Mesothelial cell of epicardium (in vitro differentiated cells): Measurements from ENCODE around the gene CACNA1A. TPM values are rescaled to one million over a fixed set of nuclear protein-coding genes. Genes with fewer than 3 reads are reported as not detected.

Experiments
- DNase-seq, 2 experiments: peaks; one replicate each; pipeline ENCODE4 v3.0.0; 2021; ENCODE audit warnings: low spot score in 2 of 2; ENCODE audit not compliant: unreplicated experiment in 2 of 2
- H3K27ac Mint-ChIP-seq: 2 replicates; pipeline ENCODE4 v1.8.0; 2021; ENCODE audit warnings: mixed read lengths
- H3K27me3 Mint-ChIP-seq: 2 replicates; pipeline ENCODE4 v1.8.0; 2021; ENCODE audit warnings: low read depth, mixed read lengths
- H3K36me3 Mint-ChIP-seq: 2 replicates; pipeline ENCODE4 v1.8.0; 2021; ENCODE audit warnings: mixed read lengths
- H3K4me1 Mint-ChIP-seq: 2 replicates; pipeline ENCODE4 v1.8.0; 2021; ENCODE audit warnings: mixed read lengths
- H3K4me3 Mint-ChIP-seq: 2 replicates; pipeline ENCODE4 v1.8.0; 2021; ENCODE audit warnings: mild to moderate bottlenecking, moderate library complexity, mixed read lengths
- H3K9me3 Mint-ChIP-seq: 2 replicates; pipeline ENCODE4 v1.8.0; 2021; ENCODE audit warnings: mixed read lengths
- total RNA-seq: library from RNA; stranded (reverse); gene quantifications from 3 replicates; pipeline ENCODE4 v1.2.1, GENCODE V29; 2021
- TF ChIP-seq, protein P1 (sequence below): fragments of 200-600 bp; sonication (generic); IDR thresholded peaks from one replicate; pipeline ENCODE4 v1.5.0; 2021; ENCODE audit warnings: antibody characterized with exemption; ENCODE audit not compliant: unreplicated experiment

Gene CACNA1A
- total RNA-seq, 1 donor from 2014 or later: 1.0 TPM

DNA sequence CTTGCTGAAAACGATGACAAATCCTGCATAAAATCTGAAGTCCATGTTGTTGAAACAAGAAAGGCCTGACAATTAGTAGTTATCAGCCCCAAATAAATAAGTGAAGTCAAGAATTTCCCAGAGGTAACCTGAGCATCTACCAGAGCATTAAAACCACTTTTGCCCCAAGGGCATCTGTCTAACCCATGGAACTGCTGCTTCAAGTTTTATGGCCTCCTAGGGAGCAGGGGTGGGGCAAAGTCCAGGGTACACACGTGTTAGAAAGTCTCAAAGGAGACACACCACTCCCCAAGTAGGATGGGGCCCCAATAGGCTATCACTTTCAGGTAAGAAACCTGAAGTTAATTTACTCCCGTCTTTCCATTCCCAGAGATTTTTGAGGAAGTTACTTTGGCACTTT lies 81.1 kb downstream of the CACNA1A start:
- Mint-ChIP-seq H3K4me1 (no peaks in the 10 kb centered on the region), H3K9me3 (peaks cover 23% of the 10 kb centered on the region), H3K4me3 (no peak overlapping the region), H3K36me3 (no peaks in the 10 kb centered on the region), H3K27ac (no peak overlapping the region), H3K27me3 (no peaks in the 10 kb centered on the region)
- TF ChIP-seq, protein P1, sequence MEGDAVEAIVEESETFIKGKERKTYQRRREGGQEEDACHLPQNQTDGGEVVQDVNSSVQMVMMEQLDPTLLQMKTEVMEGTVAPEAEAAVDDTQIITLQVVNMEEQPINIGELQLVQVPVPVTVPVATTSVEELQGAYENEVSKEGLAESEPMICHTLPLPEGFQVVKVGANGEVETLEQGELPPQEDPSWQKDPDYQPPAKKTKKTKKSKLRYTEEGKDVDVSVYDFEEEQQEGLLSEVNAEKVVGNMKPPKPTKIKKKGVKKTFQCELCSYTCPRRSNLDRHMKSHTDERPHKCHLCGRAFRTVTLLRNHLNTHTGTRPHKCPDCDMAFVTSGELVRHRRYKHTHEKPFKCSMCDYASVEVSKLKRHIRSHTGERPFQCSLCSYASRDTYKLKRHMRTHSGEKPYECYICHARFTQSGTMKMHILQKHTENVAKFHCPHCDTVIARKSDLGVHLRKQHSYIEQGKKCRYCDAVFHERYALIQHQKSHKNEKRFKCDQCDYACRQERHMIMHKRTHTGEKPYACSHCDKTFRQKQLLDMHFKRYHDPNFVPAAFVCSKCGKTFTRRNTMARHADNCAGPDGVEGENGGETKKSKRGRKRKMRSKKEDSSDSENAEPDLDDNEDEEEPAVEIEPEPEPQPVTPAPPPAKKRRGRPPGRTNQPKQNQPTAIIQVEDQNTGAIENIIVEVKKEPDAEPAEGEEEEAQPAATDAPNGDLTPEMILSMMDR: no peak
- DNase-seq: no peak

DNA sequence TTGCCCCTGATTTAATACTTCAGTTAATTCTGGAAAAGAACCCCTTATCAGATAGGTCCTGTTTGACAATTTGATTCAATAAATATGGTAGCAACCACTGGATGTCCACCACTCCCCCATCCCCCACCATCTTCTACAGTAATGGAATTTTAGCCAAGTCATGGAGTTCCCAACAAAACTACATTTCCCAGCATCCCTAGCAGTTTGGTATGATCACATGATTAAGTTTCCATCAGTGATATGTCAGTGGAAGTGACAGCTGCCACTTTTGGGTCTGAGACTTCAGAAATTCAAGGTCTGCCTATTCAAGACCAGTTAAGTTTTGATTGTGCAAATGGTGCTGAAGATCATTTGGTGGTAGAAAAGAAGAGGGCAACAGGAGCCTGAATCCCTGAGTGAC lies 85.5 kb downstream of the CACNA1A start:
- no peaks in the 10 kb centered on the region for H3K27me3 Mint-ChIP-seq

GRCh38 chr19:13417054-13417453 lies 89.2 kb downstream of the CACNA1A start:
- H3K36me3 Mint-ChIP-seq: no peaks in the 10 kb centered on the region

More for the DNA sequence above, 85.5 kb downstream of the CACNA1A start:
- no peaks in the 10 kb centered on the region for H3K36me3 Mint-ChIP-seq
- no peak overlapping the region for H3K27ac Mint-ChIP-seq
- no peaks in the 10 kb centered on the region for H3K4me1 Mint-ChIP-seq
- DNase-seq: no peak
- no peak overlapping the region for H3K4me3 Mint-ChIP-seq
- TF ChIP-seq, protein P1: no peak
- peaks cover 17% of the 10 kb centered on the region for H3K9me3 Mint-ChIP-seq

DNA sequence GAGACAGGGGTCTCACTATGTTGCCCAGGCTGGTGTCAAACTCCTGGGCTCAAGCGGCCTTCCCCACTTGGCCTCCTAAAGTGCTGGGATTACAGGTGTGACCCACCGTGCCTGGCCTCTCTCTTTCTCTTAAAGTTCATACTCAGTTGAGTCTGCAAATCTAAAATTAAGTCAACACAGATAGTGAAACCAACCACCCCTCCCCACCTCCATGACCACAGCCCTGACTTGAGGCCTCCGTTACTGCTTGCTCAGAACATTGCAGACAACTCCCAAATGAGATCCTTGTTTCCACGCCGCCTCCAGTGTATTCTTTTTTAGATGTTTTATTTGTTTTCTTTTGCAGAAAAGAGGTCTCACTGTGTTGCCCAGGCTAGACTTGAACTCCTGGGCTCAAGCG lies 94.4 kb downstream of the CACNA1A start:
- no peaks in the 10 kb centered on the region for H3K36me3 Mint-ChIP-seq
- no peaks in the 10 kb centered on the region for H3K4me1 Mint-ChIP-seq
- H3K9me3 Mint-ChIP-seq: no peaks in the 10 kb centered on the region
- TF ChIP-seq, protein P1: no peak
- H3K27ac Mint-ChIP-seq: no peak overlapping the region
- H3K4me3 Mint-ChIP-seq: no peak overlapping the region
- no peaks in the 10 kb centered on the region for H3K27me3 Mint-ChIP-seq
- no peak for DNase-seq

More at GRCh38 chr19:13417054-13417453, 89.2 kb downstream of the CACNA1A start:
- no peak for DNase-seq
- TF ChIP-seq, protein P1: no peak
- H3K27me3 Mint-ChIP-seq: no peaks in the 10 kb centered on the region
- H3K27ac Mint-ChIP-seq: no peak overlapping the region
- peaks cover 10% of the 10 kb centered on the region for H3K9me3 Mint-ChIP-seq
- no peaks in the 10 kb centered on the region for H3K4me1 Mint-ChIP-seq
- H3K4me3 Mint-ChIP-seq: no peak overlapping the region

- no peaks in the 10 kb centered on the region for H3K9me3 Mint-ChIP-seq
- no peak for DNase-seq
- TF ChIP-seq, protein P1: no peak
- no peaks in the 10 kb centered on the region for H3K36me3 Mint-ChIP-seq
- H3K4me3 Mint-ChIP-seq: no peak overlapping the region
- no peaks in the 10 kb centered on the region for H3K4me1 Mint-ChIP-seq
- no peak overlapping the region for H3K27ac Mint-ChIP-seq
- H3K27me3 Mint-ChIP-seq: no peaks in the 10 kb centered on the region
Observed at GRCh38 chr19:13410946-13411345, 95.3 kb downstream of the CACNA1A start.
